Central memory CD8-positive, alpha-beta T cell (primary cell): ENCODE data around the gene RDH5.

Experiments
- ATAC-seq: fragments of 150-1000 bp; cut with Tn5 transposase; replicated peaks from 2 replicates; pipeline ENCODE4 v1.10.0; 2022; ENCODE audit warnings: mild to moderate bottlenecking, moderate FRiP score, moderate number of reproducible peaks; ENCODE audit not compliant: poor library complexity, severe bottlenecking; ENCODE audit errors: extremely low read depth
- DNase-seq, 2 donors: peaks; one replicate each; pipeline ENCODE4 v3.0.0; 2021; ENCODE audit warnings: low spot score in 2 of 2
- H3K27ac Mint-ChIP-seq: one replicate; pipeline ENCODE4 v1.8.0; 2022; ENCODE audit warnings: low read depth, mild to moderate bottlenecking, moderate library complexity, mixed read lengths
- H3K27me3 Mint-ChIP-seq: one replicate; pipeline ENCODE4 v1.8.0; 2022; ENCODE audit warnings: mixed read lengths
- H3K36me3 Mint-ChIP-seq: one replicate; pipeline ENCODE4 v1.8.0; 2022; ENCODE audit warnings: mild to moderate bottlenecking, moderate library complexity, mixed read lengths; ENCODE audit not compliant: insufficient read depth
- H3K4me1 Mint-ChIP-seq: one replicate; pipeline ENCODE4 v1.8.0; 2022; ENCODE audit warnings: mixed read lengths
- H3K4me3 Mint-ChIP-seq: one replicate; pipeline ENCODE4 v1.8.0; 2022; ENCODE audit warnings: mild to moderate bottlenecking, moderate library complexity, mixed read lengths
- H3K9me3 Mint-ChIP-seq: one replicate; pipeline ENCODE4 v1.8.0; 2022; ENCODE audit warnings: mixed read lengths

RDH5 gene

GRCh38 chr12:55720071-55720564 lies at the start of gene RDH5:
RDH5 (plus strand) TSS chr12:55720393; CDS start chr12:55721185, 792 bp downstream.
- ATAC-seq, result no peak
- Mint-ChIP-seq H3K36me3 (peaks cover 19% of the 10 kb centered on the region), H3K4me1 (peaks cover 42% of the 10 kb centered on the region), H3K27ac (no peak within 1 kb of the TSS), H3K27me3 (no peaks in the 10 kb centered on the region), H3K9me3 (no peaks in the 10 kb centered on the region), H3K4me3 (no peak within 1 kb of the TSS)
- no peak for DNase-seq

- Mint-ChIP-seq H3K4me3 (no peak overlapping the region), H3K27me3 (peaks cover 25% of the 10 kb centered on the region), H3K36me3 (no peaks in the 10 kb centered on the region), H3K4me1 (no peaks in the 10 kb centered on the region), H3K27ac (no peak overlapping the region), H3K9me3 (no peaks in the 10 kb centered on the region)
- no peak for DNase-seq
- ATAC-seq, result no peak
Measured at GRCh38 chr12:55671746-55672145, 48.4 kb upstream of the RDH5 start.

- Mint-ChIP-seq H3K4me1 (no peaks in the 10 kb centered on the region), H3K36me3 (no peaks in the 10 kb centered on the region), H3K27ac (no peak overlapping the region), H3K27me3 (peaks cover 25% of the 10 kb centered on the region), H3K4me3 (no peak overlapping the region), H3K9me3 (no peaks in the 10 kb centered on the region)
- DNase-seq (no peak), ATAC-seq (no peak)
Measured at GRCh38 chr12:55673638-55674037, 46.6 kb upstream of the RDH5 start.

GRCh38 chr12:55675666-55676065 lies 44.5 kb upstream of the RDH5 start:
- Mint-ChIP-seq H3K27me3 (peaks cover 39% of the 10 kb centered on the region), H3K27ac (no peak overlapping the region), H3K4me3 (no peak overlapping the region), H3K36me3 (no peaks in the 10 kb centered on the region), H3K4me1 (no peaks in the 10 kb centered on the region), H3K9me3 (no peaks in the 10 kb centered on the region)
- ATAC-seq, result no peak
- no peak for DNase-seq

- Mint-ChIP-seq H3K9me3 (no peaks in the 10 kb centered on the region), H3K4me3 (no peak overlapping the region), H3K27me3 (peaks cover 50% of the 10 kb centered on the region), H3K27ac (no peak overlapping the region), H3K36me3 (no peaks in the 10 kb centered on the region), H3K4me1 (peaks cover 10% of the 10 kb centered on the region)
- ATAC-seq (no peak), DNase-seq (no peak)
Measured at GRCh38 chr12:55676707-55677106, 43.5 kb upstream of the RDH5 start.

- Mint-ChIP-seq H3K27ac (no peak overlapping the region), H3K4me1 (peaks cover 12% of the 10 kb centered on the region), H3K36me3 (no peaks in the 10 kb centered on the region), H3K4me3 (no peak overlapping the region), H3K27me3 (peaks cover 56% of the 10 kb centered on the region), H3K9me3 (no peaks in the 10 kb centered on the region)
- DNase-seq (no peak), ATAC-seq (no peak)
Measured at GRCh38 chr12:55679691-55680090, 40.5 kb upstream of the RDH5 start.

- Mint-ChIP-seq H3K36me3 (peaks cover 3% of the 10 kb centered on the region), H3K27me3 (peaks cover 56% of the 10 kb centered on the region), H3K27ac (no peak overlapping the region), H3K9me3 (no peaks in the 10 kb centered on the region), H3K4me3 (no peak overlapping the region), H3K4me1 (peaks cover 12% of the 10 kb centered on the region)
- ATAC-seq, result no peak
- DNase-seq, result no peak
Measured at GRCh38 chr12:55681142-55682077, 38.8 kb upstream of the RDH5 start.

- H3K4me3 Mint-ChIP-seq, result no peak overlapping the region
- H3K27ac Mint-ChIP-seq, result no peak overlapping the region
- peaks cover 3% of the 10 kb centered on the region for H3K36me3 Mint-ChIP-seq
- no peak for ATAC-seq
- no peak for DNase-seq
- peaks cover 54% of the 10 kb centered on the region for H3K27me3 Mint-ChIP-seq
- no peaks in the 10 kb centered on the region for H3K9me3 Mint-ChIP-seq
- peaks cover 12% of the 10 kb centered on the region for H3K4me1 Mint-ChIP-seq
Measured at GRCh38 chr12:55682087-55682796, 38.0 kb upstream of the RDH5 start.

- no peak overlapping the region for H3K4me3 Mint-ChIP-seq
- H3K36me3 Mint-ChIP-seq, result peaks cover 3% of the 10 kb centered on the region
- no peak for ATAC-seq
- no peak overlapping the region for H3K27ac Mint-ChIP-seq
- no peaks in the 10 kb centered on the region for H3K9me3 Mint-ChIP-seq
- peaks cover 12% of the 10 kb centered on the region for H3K4me1 Mint-ChIP-seq
- peaks cover 54% of the 10 kb centered on the region for H3K27me3 Mint-ChIP-seq
- no peak for DNase-seq
Measured at GRCh38 chr12:55683676-55684075, 36.5 kb upstream of the RDH5 start.

GRCh38 chr12:55684761-55685370 lies 35.3 kb upstream of the RDH5 start:
- H3K9me3 Mint-ChIP-seq, result no peaks in the 10 kb centered on the region

GRCh38 chr12:55685671-55686070 lies 34.5 kb upstream of the RDH5 start:
- Mint-ChIP-seq H3K36me3 (peaks cover 3% of the 10 kb centered on the region), H3K4me1 (peaks cover 12% of the 10 kb centered on the region), H3K27ac (no peak overlapping the region), H3K27me3 (peaks cover 40% of the 10 kb centered on the region), H3K9me3 (no peaks in the 10 kb centered on the region), H3K4me3 (no peak overlapping the region)
- ATAC-seq, result no peak
- DNase-seq, result no peak

More at GRCh38 chr12:55684761-55685370, 35.3 kb upstream of the RDH5 start:
- H3K27me3 Mint-ChIP-seq, result peaks cover 48% of the 10 kb centered on the region
- DNase-seq, result no peak
- H3K4me3 Mint-ChIP-seq, result no peak overlapping the region
- H3K4me1 Mint-ChIP-seq, result peaks cover 12% of the 10 kb centered on the region
- no peak overlapping the region for H3K27ac Mint-ChIP-seq
- H3K36me3 Mint-ChIP-seq, result peaks cover 3% of the 10 kb centered on the region
- ATAC-seq, result no peak

- DNase-seq, result no peak
- Mint-ChIP-seq H3K36me3 (peaks cover 3% of the 10 kb centered on the region), H3K27ac (no peak overlapping the region), H3K9me3 (no peaks in the 10 kb centered on the region), H3K4me3 (no peak overlapping the region), H3K27me3 (peaks cover 32% of the 10 kb centered on the region), H3K4me1 (peaks cover 4% of the 10 kb centered on the region)
- no peak for ATAC-seq
Measured at GRCh38 chr12:55686366-55687010, 33.7 kb upstream of the RDH5 start.
